GM06990 (cell line): Measurements from ENCODE around the gene MOCS3.

Source experiments
- DNase-seq: peaks from one replicate; pipeline ENCODE4 v3.0.0-alpha.2; 2011; ENCODE audit not compliant: insufficient read length; ENCODE audit errors: extremely low read depth
- H3K27me3 ChIP-seq: replicated peaks from 2 replicates; pipeline ENCODE4 v1.6.0; 2011; ENCODE audit warnings: low read length; ENCODE audit not compliant: control insufficient read depth, insufficient read depth
- H3K36me3 ChIP-seq: 2 replicates; pipeline ENCODE4 v1.5.1; 2011; ENCODE audit warnings: low read length; ENCODE audit not compliant: control insufficient read depth, insufficient read depth
- H3K4me3 ChIP-seq: replicated peaks from 2 replicates; pipeline ENCODE4 v1.5.1; 2011; ENCODE audit warnings: low read depth, mild to moderate bottlenecking, control low read depth, low read length
- TF ChIP-seq, protein P1 (sequence below): IDR thresholded peaks from 2 replicates; pipeline ENCODE4 v1.5.1; 2011; ENCODE audit warnings: low read length, control low read depth, mild to moderate bottlenecking, inconsistent platforms; ENCODE audit not compliant: insufficient read depth, poor library complexity, severe bottlenecking

The MOCS3 gene

DNA sequence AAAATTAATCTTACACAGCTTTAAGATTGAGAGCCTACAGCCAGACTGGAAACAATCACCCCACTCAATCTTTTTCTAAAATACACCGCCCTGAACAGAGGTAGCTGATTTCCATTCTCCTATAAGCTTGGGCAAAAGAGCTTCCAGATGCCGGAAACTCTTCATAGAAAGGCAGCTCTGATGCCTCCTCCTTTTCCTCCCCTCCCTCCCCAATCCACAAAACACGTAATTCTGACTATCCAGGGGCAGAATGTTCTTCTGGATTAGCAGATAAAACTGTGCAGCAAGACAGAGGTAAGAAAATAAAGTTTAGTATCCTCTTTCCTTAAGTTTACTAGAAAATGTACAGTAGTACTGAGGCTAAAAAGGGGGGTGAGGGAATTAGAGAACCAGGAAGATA lies 43.2 kb upstream of the MOCS3 start:
- H3K4me3 ChIP-seq: no peak overlapping the region
- peaks cover 5% of the 10 kb centered on the region for H3K36me3 ChIP-seq
- H3K27me3 ChIP-seq: no peaks in the 10 kb centered on the region
- TF ChIP-seq, protein P1, sequence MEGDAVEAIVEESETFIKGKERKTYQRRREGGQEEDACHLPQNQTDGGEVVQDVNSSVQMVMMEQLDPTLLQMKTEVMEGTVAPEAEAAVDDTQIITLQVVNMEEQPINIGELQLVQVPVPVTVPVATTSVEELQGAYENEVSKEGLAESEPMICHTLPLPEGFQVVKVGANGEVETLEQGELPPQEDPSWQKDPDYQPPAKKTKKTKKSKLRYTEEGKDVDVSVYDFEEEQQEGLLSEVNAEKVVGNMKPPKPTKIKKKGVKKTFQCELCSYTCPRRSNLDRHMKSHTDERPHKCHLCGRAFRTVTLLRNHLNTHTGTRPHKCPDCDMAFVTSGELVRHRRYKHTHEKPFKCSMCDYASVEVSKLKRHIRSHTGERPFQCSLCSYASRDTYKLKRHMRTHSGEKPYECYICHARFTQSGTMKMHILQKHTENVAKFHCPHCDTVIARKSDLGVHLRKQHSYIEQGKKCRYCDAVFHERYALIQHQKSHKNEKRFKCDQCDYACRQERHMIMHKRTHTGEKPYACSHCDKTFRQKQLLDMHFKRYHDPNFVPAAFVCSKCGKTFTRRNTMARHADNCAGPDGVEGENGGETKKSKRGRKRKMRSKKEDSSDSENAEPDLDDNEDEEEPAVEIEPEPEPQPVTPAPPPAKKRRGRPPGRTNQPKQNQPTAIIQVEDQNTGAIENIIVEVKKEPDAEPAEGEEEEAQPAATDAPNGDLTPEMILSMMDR: no peak
- no peak for DNase-seq

DNA sequence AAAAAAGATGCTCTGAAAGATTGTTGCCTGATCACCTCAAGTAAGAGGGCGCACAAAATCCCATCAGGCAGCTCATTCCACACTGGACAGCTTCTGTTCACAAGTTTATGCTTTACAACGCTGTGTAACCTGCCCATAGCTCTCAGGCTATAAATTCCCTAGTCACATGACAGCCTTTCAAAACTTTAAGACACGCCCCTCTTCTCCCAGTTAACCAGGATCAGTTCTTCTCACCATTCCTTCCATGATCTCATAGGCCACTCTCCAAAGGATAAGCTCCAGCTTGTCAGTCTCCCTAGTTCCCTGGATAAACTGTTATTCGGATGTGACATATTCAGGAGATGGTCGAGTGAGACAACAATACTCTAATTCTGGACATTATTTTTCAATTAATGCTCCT lies 42.4 kb upstream of the MOCS3 start:
- H3K36me3 ChIP-seq: peaks cover 5% of the 10 kb centered on the region
- TF ChIP-seq, protein P1: no peak
- no peak for DNase-seq

DNA sequence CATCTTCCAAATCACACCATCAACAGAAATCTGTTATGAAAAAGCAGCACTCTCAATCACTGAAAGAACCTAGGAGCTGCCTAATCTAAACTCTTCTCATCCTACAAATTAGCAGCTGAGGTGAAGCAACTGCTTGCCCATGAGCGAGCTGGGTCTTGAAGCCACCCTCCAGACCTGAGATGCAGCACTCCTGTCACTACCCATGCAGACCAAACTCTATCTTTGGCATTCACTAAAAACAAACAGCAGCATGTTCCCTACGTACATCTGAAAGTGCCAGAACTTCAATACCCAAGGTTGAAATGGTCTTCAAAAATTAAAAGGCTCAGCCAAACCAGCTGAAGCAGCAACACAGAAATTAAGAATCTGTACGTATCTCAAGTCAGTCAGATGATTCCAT lies 41.7 kb upstream of the MOCS3 start:
- H3K4me3 ChIP-seq: no peak overlapping the region
- TF ChIP-seq, protein P1: no peak
- peaks cover 5% of the 10 kb centered on the region for H3K36me3 ChIP-seq
- no peak for DNase-seq
- no peaks in the 10 kb centered on the region for H3K27me3 ChIP-seq

More for the DNA sequence above, 42.4 kb upstream of the MOCS3 start:
- Histone ChIP-seq H3K4me3 (no peak overlapping the region), H3K27me3 (no peaks in the 10 kb centered on the region)

DNA sequence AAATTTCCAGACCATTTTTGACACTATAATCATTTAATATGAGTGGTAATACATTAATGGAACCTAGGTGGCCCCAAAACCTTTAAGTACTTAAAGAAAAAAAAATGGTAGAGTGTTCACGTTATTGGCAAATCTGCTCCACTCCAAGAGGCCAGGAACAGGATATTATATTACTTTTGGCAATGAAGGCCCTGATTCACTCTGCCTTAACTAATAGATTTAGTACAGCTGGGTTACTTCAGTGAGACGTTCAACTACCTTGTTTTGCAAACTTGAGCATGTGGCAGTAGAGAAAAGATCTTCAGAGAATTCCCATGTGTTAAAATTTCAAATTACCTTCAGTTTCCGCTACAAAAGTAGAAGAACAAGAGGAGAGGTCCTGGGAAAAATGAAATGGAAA lies 40.2 kb upstream of the MOCS3 start:
- DNase-seq: no peak
- Histone ChIP-seq H3K27me3 (no peaks in the 10 kb centered on the region), H3K36me3 (peaks cover 7% of the 10 kb centered on the region), H3K4me3 (no peak overlapping the region)
- TF ChIP-seq, protein P1: no peak

DNA sequence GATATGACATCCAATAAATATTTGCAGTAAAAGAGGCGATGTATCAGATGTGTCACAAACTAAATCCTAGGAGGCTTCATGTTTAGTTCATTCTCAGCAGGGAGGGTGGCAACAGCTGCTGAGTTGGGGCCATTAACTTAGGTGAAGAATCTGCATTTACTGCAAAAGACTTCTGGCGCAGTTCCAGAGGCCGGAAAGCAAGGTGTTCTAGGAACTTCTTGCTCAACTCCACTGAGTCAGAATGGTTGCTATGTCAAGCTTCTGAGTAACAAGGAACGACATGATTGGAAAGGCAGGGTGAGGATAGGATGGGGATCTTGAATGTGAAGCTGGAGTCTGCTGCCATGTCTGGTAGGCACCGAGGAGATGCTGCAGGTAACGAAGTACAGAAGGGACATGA lies 39.1 kb upstream of the MOCS3 start:
- H3K27me3 ChIP-seq: no peaks in the 10 kb centered on the region
- peaks cover 7% of the 10 kb centered on the region for H3K36me3 ChIP-seq
- TF ChIP-seq, protein P1: no peak
- no peak for DNase-seq
- H3K4me3 ChIP-seq: no peak overlapping the region

DNA sequence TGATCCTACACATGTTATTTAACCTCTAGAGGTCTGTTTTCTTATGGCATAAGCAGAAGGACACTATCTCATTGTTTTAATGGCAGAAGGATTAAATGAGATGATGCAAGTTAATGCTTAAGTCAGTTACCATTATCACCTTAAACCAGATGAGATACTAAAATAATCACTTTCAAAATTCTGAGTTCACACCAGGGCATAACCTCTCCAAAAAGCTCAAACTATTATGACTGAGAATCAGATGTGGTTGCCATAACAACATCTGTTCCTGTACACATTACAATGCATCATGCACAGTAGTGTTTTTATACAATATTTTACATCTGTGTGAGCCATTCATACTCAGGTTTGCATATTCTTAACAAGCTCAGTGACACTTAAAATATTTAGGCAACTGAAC lies 37.6 kb upstream of the MOCS3 start:
- TF ChIP-seq, protein P1: no peak
- no peaks in the 10 kb centered on the region for H3K27me3 ChIP-seq
- no peak overlapping the region for H3K4me3 ChIP-seq
- H3K36me3 ChIP-seq: peaks cover 7% of the 10 kb centered on the region
- no peak for DNase-seq
